Measurements from ENCODE around the gene SLC35E3.

The SLC35E3 gene

DNA sequence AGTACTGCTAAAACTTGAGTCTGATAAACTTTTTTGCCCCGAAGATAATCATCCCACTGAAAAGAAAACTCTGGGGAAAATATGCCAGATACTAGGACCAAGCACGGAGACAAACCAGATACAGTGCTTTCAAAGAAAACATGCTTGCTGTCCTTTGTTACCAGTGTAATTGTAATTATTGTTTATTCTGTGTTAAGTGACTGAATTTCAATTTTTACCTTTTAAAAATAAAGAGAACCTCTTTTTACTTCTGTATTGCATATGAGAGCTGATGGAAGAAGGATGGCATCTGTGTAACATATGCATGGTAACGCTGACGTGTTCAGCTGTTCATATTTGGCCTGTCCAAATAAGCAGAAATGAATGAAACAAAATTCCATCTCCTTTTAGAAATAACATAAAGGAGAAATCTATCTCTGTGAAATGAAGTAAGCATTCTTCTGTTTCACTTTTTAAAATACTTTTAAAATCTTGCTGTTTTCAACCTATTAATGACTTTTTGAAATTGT lies 22.5 kb downstream of the SLC35E3 start:
- no peak for DNase-seq (ENCODE audit: low read depth)

DNA sequence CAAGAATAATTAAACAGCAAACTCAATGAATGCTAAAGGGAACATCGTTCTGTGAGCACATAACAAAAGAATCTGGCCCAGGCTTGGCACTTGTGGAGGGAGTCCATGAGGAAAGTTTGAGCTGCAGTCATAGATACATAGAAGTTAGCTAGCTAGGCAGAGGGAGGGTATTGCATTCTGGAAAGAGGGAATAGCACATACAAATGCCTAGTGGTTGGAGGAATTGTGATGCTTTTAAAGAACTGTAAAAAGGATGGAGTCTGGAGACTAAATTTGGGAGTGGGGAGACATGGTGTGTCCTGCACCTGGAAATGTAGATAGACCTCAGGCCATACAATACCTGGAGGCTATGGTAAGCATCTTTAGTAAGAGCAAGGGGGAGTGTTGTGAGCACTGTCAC lies 24.0 kb downstream of the SLC35E3 start:
- no peak overlapping the region for H3K4me3 ChIP-seq (ENCODE audit: low read depth, low read length)
- no peak for DNase-seq (ENCODE audit: low read depth)

More for the DNA sequence above, 22.5 kb downstream of the SLC35E3 start:
- H3K4me3 ChIP-seq (ENCODE audit: low read depth, low read length) = no peak overlapping the region

DNA sequence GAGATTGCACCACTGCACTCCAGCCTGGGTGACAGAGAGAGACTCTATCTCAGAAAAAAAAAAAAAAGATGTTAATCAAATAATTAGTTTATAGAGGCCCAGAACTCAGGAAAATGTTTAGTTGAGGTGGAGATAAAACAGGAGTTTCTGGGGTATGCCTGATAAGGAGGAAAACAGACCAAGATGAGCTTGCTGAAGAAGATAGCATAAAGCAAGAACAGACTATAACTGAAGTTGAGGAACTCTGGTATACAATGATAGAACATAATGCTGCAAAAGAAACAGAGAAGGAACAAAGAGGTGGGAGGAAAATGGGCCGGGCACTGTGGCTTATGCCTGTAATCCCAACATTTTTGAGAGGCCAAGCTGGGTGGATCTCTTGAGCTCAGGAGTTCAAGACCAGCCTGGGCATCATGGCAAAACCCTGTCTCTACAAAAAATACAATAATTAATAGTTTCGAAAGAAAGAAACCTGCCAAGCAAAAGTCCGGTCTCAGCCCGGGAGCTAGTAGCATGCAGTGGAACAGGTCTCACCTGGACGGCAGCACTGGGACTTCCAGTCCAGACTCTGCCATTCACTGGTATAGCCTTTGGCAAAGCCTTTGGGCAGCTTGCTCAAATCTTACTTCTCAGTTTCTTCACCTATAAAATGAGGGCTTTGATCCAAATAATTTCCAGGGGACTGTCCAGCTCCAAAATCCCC lies 25.4 kb downstream of the SLC35E3 start:
- H3K4me3 ChIP-seq (ENCODE audit: low read depth, low read length) = no peak overlapping the region
- no peak for DNase-seq (ENCODE audit: low read depth)

- no peak for DNase-seq (ENCODE audit: low read depth)
- no peak overlapping the region for H3K4me3 ChIP-seq (ENCODE audit: low read depth, low read length)
Measured at GRCh38 chr12:68772714-68773113, 26.7 kb downstream of the SLC35E3 start.

DNA sequence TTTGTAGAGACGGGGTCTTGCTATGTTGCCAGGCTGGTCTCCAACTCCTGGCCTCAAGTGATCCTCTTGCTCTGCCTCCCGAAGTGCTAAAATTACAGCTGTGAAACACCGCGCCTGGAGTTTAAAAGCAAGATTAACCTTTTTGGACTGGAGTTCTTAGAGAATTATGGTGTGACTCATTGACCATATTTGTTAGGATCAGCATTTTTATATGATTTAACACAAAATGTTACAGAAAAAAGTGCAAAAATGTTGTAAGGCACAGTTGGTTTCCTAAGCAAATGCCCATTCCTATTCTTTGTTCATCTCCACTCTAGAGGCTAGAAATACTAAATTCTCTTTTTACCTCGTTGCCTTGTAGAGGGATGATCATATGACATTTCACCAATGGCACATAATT lies 27.6 kb downstream of the SLC35E3 start:
- DNase-seq (ENCODE audit: low read depth) = no peak

DNA sequence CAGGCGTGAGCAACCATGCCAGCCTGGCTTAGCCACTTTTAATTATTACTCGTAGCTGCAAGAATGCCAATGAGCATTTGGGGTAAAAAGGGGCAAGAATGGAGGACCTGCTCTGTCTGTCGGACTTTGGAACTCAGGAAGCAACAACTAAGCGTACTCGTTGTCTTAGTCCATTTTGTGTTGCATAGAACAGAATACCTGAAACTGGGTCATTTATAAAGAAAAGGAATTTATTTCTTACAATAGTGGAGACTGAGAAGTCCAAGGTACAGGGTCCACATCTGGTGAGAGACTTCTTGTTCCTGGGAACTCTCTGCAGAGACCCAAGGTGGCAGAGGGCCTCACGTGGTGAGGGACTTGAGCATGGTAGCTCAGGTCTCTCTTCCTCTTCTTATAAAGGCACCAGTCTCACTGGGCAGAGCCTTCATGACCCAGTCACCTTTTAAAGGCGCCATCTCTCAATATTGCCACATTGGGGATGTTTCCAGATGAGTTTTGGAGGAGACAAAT lies 29.2 kb downstream of the SLC35E3 start:
- H3K4me3 ChIP-seq (ENCODE audit: low read depth, low read length) = no peak overlapping the region
- no peak for DNase-seq (ENCODE audit: low read depth)

More for the DNA sequence above, 27.6 kb downstream of the SLC35E3 start:
- no peak overlapping the region for H3K4me3 ChIP-seq (ENCODE audit: low read depth, low read length)

DNA sequence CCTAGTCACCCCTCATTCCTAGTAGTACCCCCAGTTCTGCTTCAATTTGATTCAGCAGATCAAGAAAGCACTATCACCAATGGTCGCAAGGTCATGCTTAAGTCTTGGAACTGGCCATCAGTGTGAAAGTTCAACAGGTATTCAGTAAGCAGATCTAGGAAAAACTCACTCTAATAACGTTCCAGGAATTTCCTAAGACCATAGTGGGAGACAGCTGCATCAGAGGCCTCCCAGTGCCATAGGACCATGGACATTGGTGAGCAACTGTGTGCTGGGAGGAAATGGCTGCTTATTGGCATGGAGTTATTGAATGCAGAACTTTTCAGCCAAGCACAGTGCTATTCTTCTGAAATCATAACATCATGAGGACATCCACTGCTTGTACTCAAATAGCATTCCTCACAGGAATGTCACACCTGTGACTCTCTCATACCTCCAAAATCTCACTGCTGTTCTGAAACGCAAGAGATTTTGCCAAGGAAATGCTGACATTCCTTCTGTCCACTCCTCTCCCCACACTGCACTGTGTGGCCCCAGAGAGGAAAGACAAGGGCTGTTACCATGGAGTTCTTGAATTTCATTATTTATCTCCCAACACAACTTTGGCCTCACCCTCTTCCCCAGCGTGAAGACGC lies 31.1 kb downstream of the SLC35E3 start:
- no peak for DNase-seq (ENCODE audit: low read depth)
- H3K4me3 ChIP-seq (ENCODE audit: low read depth, low read length) = no peak overlapping the region

DNA sequence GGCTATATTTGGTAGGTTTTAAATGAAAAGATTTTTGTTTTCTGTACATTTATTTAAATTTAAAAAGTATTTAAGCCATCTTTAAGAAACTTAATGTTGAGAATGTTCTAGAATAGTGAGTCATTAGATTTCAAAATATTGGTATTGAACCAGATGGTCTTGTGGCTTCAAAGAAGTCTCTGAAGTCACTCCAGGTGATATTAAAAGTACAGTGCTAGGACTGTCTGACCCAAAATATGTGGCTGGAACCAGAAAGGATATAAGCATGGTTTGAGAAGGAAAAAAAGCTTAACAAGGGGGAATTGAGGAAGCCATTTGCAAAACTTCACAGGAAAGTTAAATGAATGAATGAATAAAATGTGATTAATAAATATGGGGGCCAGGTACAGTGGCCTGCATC lies 33.3 kb downstream of the SLC35E3 start:
- no peak overlapping the region for H3K4me3 ChIP-seq (ENCODE audit: low read depth, low read length)
- no peak for DNase-seq (ENCODE audit: low read depth)

DNA sequence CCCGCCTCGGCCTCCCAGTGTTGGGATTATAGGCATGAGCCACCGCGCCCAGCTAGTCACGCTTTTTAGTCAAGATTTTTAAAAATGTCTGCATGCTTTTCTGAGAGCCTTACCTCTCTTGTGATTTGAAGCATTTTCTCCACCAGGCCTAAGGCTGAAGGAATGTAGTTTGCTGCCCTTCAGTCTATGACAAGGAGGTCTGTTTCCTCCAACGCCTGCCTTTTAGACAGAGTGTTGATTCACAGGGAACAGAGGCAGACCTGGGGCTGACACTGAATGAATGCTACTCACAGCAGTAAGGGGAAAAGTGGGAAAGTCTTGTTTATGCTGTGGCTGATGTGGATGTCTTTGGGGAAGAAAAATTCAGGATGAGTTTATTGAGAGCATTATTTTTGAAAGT lies 34.8 kb downstream of the SLC35E3 start:
- no peak for DNase-seq (ENCODE audit: low read depth)
- no peak overlapping the region for H3K4me3 ChIP-seq (ENCODE audit: low read depth, low read length)

DNA sequence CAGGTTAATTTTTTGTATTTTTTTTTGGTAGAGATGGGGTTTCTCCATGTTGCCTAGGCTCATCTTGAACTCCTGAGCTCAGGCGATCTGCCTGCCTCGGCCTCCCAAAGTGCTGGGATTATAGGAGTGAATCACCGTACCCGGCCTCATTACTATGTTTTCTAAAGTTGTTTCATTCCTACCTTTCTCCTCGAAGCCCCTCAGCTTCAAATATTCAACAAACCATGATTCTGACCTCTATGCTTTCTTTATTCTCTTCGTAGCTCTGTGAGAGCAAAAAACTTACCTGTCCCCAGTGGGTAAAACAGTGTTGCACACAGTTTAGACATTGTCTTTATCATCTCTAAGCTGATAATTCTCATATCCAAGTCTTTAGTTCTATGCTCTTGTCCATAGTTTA lies 35.8 kb downstream of the SLC35E3 start:
- H3K4me3 ChIP-seq (ENCODE audit: low read depth, low read length) = no peak overlapping the region
- no peak for DNase-seq (ENCODE audit: low read depth)

DNA sequence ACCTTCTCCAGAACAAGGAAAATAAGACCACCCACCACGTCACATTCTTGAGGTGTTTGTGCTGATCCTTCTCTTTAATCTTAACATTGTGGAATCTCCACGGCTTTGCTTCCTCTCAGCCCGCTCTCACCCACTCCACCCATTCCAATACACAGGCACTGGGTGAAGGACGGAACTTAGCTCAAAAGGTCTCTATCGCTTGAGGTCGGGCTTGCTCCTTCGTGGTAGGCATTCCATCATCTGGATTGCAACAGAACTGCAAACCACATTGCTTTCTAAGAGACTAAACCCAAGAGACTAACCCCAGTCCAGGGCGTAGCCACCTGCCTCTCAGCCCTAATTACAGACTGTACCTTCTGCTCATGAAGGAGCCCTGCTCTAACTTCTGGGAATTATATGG lies 38.0 kb downstream of the SLC35E3 start:
- H3K4me3 ChIP-seq (ENCODE audit: low read depth, low read length) = no peak overlapping the region
- DNase-seq (ENCODE audit: low read depth) = no peak

- H3K4me3 ChIP-seq (ENCODE audit: low read depth, low read length) = no peak overlapping the region
- DNase-seq (ENCODE audit: low read depth) = no peak
Measured at GRCh38 chr12:68785358-68785757, 39.4 kb downstream of the SLC35E3 start.

DNA sequence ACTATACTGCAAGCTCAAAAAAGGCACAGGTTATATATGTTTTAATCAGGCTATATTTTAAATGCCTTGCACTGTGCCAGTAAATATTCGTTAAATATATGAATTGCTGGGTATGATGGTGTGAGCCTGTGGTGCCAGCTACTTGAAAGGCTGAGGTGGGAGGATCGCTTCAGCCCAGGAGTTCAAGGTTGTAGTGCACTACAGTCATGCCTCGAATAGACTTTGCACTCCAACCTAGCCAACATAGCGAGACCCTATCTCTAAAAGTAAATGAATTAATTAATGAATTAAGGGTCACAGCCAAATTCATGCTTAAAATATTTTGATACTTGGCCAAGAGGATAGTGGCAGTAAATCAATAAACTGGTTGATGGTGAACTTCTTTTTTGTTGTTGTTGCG lies 39.8 kb downstream of the SLC35E3 start:
- no peak overlapping the region for H3K4me3 ChIP-seq (ENCODE audit: low read depth, low read length)
- DNase-seq (ENCODE audit: low read depth) = no peak

- no peak overlapping the region for H3K4me3 ChIP-seq (ENCODE audit: low read depth, low read length)
- no peak for DNase-seq (ENCODE audit: low read depth)
Measured at GRCh38 chr12:68786929-68787328, 41.0 kb downstream of the SLC35E3 start.

DNA sequence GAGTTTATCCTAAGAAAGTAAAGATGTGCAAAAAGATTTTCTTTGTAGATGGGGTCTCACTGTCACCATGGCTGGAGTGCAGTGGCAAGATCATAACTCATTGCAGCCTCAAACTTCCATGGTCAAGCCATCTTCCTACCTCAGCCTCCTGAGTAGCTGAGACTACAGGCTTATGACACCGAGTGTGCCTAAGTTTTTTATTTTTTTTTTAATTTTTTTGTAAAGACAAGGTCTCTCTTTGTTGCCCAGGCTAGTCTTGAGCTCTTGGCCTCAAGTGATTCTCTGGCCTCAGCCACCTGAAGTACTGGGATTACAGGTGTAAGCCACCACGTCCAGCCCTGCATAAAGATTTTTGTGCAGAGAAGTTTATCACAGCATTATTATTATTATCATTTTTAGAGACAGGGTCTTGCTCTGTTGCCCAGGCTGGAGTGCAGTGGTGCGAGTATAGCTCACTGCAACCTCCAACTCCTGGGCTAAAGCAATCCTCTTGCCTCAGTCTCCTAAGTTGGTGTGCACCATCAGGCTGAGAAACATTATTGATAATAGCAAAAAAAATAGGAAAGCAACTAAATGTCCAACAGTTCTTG lies 42.7 kb downstream of the SLC35E3 start:
- H3K4me3 ChIP-seq (ENCODE audit: low read depth, low read length) = no peak overlapping the region
- no peak for DNase-seq (ENCODE audit: low read depth)

DNA sequence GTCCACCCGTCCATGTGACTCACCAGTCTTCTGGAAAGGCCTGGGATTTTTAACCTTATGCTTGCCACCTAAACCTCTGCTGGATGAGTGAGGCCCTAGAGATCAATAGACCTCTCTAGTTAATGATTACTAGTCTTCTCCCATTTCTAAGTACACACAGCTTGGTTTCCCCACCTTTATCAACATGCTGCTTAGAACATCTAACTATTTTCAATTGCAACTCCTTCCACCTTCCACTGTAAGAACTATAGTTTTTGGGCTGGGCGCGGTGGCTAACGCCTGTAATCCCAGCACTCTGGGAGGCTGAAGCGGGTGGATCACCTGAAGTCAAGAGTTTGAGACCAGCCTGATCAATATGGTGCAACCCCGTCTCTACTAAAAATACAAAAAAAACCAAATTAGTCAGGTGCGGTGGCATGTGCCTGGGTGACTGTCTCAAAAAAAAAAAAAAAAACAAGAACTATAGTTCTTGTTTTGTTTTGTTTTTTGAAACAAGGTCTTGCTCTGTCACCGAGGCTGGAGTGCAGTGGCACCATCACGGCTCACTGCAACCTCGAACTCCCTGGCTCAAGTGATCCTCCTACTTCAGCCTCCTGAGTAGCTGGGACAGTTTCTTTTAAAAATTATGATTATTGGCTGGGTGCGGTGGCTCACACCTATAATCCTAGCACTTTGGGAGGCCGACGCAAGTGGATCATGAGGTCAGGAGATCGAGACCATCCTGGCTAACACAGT lies 43.3 kb downstream of the SLC35E3 start:
- no peak overlapping the region for H3K4me3 ChIP-seq (ENCODE audit: low read depth, low read length)
- DNase-seq (ENCODE audit: low read depth) = no peak

DNA sequence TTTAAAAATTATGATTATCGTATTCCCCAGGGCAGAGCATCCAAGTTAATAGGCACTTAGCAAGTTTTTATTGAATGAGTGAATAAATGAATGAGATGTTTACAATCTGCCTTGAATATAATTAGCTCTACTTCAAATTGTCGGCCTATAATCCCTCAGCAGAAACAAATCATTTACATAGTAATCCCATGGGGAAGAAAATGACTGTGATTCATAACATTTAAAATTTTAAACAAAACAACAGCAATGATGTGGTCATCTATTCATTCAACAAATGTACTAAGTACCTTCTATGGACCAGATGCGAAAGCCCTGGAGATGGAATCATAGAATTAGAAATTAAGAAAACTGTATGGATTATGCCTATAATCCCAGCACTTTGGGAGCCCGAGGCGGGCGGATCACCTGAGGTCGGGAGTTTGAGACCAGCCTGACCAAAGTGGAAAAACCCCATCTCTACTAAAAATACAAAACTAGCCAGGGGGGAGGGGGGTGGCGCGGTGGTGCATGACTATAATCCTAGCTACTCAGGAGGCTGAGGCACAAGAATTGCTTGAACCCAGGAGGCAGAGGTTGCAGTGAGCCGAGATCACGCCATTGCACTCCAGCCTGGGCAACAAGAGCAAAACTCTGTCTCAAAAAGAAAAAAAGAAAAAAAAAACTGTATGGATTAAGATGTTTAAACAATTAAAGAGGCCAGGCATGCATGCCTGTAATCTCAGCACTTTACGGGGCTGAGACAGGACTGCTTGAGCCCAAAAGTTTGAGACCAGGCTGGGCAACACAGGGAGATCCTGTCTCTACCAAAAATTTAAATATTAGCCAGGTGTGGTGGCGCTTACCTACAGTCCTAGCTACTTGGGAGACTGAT lies 44.3 kb downstream of the SLC35E3 start:
- no peak overlapping the region for H3K4me3 ChIP-seq (ENCODE audit: low read depth, low read length)
- DNase-seq (ENCODE audit: low read depth) = no peak

- H3K4me3 ChIP-seq (ENCODE audit: low read depth, low read length) = no peak overlapping the region
- DNase-seq (ENCODE audit: low read depth) = no peak
Measured at GRCh38 chr12:68790952-68791234, 44.9 kb downstream of the SLC35E3 start.

- DNase-seq (ENCODE audit: low read depth) = no peak
- no peak overlapping the region for H3K4me3 ChIP-seq (ENCODE audit: low read depth, low read length)
Measured at GRCh38 chr12:68791897-68792481, 46.0 kb downstream of the SLC35E3 start.
